Placental epithelial cell (primary cell): Measurements from ENCODE around the gene SNU13. TPM values are rescaled to one million over a fixed set of nuclear protein-coding genes. Genes with fewer than 3 reads are reported as not detected.

ENCODE experiments used
- small RNA-seq: library from RNA; depleted of rRNA; stranded (forward); fragments of <200 nt; gene quantifications from one replicate; pipeline ENCODE3, GENCODE V24; 2012
- total RNA-seq: library from RNA; depleted of rRNA; stranded (reverse); fragments of >200 nt; gene quantifications from 2 replicates; pipeline ENCODE4 v1.2.3, GENCODE V29; 2012

SNU13 gene
- 68.7 and 69.5 TPM in 2 replicates for total RNA-seq

DNA sequence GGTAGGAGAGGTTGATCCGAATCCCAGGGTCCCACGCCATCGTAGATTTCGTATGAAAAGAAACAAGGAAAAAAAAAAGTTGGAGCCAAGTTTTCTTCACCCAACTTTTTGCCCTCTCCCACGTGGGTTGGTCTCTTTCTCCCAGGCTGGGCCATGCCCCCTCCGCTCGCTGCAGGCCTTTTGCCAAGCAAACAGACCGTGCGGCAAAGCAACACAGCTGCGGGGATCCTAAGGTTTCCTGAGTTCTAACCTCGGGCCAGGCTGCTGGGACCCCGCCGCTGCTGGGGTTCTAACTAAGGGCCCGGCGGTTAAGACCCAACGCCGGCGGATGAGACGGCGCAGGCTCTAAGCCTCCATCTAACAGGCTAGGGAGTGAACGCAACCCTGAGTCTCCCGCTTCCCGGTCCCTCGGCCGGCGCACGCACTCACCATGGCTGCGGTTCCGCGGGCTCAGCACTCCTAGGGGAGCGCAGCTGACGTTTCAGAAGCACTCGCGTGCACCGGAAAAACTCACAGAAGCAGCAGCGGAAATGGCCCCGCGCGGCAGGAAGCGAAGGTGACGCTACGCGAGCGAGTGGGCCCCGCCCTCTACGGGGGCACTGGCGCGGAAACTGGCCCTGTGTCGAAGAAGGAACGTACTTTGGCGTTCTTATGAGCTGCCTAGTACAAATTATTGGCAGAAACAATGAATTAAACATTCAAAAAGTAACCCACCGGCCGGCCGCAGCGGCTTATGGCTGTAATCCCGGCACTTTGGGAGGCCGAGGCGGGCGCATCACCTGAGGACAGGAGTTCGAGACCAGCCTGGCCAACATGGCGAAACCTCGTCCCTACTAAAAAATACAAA lies at the start of gene SNU13:
Gene SNU13, minus strand, starts transcription at position 503 of the 847 bp plus-strand sequence. Its CDS starts 71 bp downstream, at position 432.

DNA sequence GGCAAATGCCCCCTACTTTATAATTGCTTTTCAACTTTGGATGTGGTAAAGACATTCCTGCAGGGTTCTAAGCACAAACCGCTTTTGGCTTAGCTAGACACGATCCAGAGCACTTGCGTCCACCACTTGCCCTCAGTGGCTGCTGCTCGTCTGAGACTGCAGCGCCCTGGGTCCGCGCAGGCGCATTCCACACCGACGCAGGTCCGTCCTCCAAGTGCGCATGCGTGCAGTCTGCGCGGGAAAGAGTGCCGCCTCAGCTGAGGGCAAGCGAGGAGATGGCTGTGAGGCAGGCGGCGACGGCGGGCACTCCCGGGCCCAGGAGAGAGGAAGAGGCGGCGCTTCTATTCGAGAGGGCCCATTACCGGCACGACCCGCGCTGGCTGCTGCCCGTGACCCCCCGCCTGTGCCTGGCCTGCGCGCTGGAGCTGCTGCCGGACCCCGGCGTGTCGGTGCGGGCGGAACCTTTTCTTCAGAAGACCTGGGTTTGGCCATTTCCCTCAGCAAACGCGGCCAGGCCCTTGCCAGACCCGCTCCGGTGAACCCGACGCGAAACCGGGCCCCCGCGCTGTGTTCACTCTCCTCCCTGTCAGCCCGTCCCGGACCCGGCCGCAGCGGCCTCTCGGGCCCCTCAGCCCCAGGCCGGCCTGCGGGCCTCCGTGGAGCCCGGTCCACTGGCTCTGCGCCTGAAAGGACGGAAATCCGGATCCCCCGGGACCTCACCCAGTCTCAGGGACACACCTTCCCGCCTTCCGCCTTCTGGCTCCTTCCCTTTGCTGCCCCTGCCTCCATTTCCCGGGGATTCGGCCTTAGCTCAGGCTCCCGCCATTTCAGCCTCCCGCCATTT lies 10.8 kb upstream of the SNU13 start, which contains the start of gene MEI1:
Gene MEI1, plus strand, starts transcription at position 240 of the 844 bp plus-strand sequence. Its CDS starts 36 bp downstream, at position 276.

Small RNA genes within 50 kb of the gene (small RNA-seq; reads per million reads assigned to genes)
- not detected for gene HMGN2P10
- gene RF00019: not detected
- 0.12 reads per million for gene RNU6-476P
- gene RNU6ATAC22P: not detected

Other genes starting within 250 kb of the SNU13 start
- gene TOB2, start 242.1 kb downstream of the SNU13 start, total RNA-seq: 29.8 and 35.4 TPM in 2 replicates
- gene PHF5A, start 220.2 kb downstream of the SNU13 start, total RNA-seq: 35.4 and 38.9 TPM in 2 replicates
- 51.0 and 78.7 TPM in 2 replicates for gene ACO2, start 219.8 kb downstream of the SNU13 start, total RNA-seq
- gene POLR3H, start 144.4 kb downstream of the SNU13 start, total RNA-seq: 20.4 and 21.3 TPM in 2 replicates
- 2.0 and 2.6 TPM in 2 replicates for gene CSDC2, start 127.9 kb downstream of the SNU13 start, total RNA-seq
- gene PMM1, start 99.0 kb downstream of the SNU13 start, total RNA-seq: 14.2 and 22.4 TPM in 2 replicates
- gene DESI1, start 67.8 kb downstream of the SNU13 start, total RNA-seq: 10.2 and 17.5 TPM in 2 replicates
- gene XRCC6, start 67.6 kb downstream of the SNU13 start, total RNA-seq: 210 and 324 TPM in 2 replicates
- 0.39 TPM in 1 of 2 replicates, not detected in the other for gene MEI1, start 10.6 kb upstream of the SNU13 start, total RNA-seq
- 9.0 and 10.2 TPM in 2 replicates for gene CCDC134, start 111.8 kb upstream of the SNU13 start, total RNA-seq
- 38.1 and 75.9 TPM in 2 replicates for gene SREBF2, start 144.2 kb upstream of the SNU13 start, total RNA-seq
- not detected in 2 replicates for gene SHISA8, start 226.2 kb upstream of the SNU13 start, total RNA-seq
- 0.39 TPM in 1 of 2 replicates, not detected in the other for gene TNFRSF13C, start 237.9 kb upstream of the SNU13 start, total RNA-seq